NCI-H1436 (cell line): ENCODE results near the gene MRPL23.

ENCODE experiments used
- DNase-seq: peaks from one replicate; lab custom pipeline; 2025; lab: John Stamatoyannopoulos, UW

MRPL23 gene

DNA sequence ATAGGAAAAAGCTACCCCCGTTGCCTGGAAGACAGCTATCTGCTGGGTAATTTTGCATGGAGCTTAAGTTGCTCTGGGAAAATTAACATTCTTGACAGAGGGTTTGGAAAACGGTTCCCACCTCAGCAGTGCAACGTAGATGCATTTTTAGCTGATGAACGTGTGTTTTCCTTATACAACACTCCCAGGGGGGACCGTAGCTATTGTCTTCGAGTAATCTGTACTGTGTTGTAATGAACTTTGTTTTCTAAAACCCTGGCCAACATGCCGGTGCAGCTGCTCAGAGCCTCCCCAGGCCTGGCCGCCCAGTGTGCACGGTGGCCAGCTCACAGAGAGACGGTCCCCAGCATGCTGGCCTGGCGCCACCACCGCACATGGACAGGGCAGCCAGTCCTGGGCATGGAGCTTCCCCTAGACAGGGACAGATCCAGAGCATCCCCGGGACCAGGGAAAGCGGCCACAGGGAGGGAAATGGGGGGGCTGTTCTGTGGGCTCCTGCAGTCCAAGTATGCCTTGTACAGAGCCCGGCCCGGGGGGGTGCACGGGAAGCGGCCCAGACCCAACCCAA, 25.5 kb upstream of the MRPL23 start:
- no peak for DNase-seq

DNA sequence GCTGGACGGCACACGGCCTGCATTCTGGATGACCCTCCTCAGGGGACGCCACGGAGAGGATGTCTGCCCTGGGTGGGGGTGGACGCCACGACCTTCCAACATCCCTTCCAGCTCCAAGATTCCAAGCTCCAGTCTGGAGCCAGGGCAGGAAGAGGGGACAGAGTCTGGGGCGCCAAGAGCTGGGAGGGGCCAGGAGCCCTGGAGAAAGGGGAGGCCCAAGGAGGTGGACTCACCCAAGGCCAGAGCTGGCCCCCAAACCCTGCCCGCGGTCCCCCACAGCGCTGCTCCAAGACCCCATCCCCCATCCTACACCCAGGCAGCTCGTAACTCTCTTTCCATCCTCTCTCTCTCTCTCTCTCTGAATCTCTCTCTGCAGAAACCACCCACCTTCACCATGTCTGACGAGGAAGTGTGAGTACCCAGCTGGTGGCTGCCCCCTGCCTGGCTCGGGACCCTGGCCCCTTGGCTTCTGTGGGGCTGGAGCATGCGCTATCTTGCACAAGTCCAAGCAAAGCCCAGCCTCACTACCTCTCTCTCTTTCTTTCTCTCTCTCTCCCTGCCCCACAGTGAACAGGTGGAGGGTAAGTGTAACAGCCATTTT, 24.6 kb upstream of the MRPL23 start:
- DNase-seq = no peak

DNA sequence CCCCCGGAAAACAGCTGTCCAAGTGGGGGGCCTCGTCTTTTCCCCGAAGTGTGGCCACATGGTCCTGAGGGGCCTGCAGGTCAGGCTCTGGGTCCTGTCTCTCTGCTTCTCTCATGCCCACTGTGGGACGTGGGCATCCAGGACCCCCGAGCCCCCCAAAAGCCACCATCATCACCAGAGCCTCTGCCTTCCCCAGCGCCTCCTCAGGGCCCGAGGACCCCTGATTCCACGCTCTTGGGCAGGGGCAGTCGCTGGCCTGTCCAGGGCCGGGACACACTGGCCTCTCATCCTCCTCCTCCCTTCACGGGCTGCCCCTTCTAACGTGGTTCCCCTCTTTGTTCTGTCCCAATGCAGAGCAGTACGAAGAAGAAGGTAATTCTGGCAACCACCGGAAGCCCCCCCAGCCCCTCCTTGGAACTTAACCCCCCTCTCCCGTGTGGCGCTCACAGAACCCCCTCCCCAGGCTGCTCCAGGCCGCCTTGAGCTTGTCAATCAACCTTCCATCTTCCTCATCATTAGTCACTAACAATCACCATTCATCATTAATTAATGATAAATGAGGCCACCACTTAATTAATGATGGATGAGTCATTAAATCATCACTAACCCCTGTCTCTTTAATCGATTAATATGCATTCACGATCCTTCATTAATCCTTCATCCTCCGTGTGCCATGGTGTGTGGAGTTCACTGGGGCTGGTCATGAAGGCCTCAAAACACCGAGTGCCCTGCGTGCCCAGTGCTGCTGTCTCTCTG, 23.8 kb upstream of the MRPL23 start:
- DNase-seq = no peak

DNA sequence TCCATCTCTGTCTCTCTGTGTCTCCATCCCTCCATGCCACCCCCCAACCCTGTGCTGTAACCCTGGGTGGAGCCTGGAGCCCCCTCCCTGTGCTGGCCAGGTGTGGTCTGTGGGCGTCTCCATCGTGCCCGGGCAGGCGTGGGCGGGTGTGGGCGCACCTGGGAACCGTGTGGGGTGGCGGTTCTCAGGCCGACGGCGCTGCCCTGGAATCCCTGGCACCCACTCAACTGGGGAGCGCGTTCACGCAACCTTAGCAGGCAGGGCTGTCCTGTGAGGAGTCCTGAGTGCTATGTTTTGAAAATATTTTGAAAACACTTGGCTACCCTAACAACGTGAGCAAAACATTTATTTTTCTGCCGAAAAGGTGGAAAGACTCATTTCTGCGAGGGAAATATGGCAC, 23.0 kb upstream of the MRPL23 start:
- no peak for DNase-seq

DNA sequence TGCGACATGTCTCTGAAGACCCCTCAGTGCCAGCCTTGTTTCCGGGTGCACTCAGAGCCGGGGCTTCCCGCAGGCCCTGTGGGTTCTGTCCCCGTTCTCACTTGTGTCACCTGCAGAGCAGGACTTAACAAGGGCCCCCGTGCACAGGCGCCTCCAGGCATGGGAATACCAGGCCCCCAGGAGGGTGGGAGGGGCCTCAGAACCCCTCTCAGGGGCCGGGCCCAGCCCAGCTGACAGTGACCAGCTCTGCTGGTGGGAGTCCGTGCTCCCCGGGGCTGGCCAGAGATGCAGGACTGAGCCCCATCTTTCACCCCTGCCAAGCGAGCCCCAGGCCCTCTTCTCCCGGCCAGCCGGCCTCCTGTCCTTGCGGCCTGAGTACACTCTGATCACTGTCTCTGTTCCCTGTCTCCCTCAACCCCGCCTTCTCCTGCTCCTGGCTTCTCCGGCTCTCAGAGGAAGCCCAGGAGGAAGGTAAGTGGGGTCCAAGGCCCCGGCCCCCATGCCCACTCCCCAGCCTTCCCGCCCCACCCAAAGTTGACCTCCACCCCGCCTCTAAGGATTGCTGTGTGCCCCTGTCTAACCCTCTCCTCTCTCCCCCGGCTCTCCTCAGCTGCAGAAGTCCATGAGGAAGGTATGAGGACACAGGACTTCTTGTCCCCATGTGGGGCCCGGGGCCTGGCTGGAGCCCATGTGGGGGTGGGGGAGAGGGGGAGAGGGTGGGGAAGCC, 22.3 kb upstream of the MRPL23 start:
- DNase-seq = no peak

DNA sequence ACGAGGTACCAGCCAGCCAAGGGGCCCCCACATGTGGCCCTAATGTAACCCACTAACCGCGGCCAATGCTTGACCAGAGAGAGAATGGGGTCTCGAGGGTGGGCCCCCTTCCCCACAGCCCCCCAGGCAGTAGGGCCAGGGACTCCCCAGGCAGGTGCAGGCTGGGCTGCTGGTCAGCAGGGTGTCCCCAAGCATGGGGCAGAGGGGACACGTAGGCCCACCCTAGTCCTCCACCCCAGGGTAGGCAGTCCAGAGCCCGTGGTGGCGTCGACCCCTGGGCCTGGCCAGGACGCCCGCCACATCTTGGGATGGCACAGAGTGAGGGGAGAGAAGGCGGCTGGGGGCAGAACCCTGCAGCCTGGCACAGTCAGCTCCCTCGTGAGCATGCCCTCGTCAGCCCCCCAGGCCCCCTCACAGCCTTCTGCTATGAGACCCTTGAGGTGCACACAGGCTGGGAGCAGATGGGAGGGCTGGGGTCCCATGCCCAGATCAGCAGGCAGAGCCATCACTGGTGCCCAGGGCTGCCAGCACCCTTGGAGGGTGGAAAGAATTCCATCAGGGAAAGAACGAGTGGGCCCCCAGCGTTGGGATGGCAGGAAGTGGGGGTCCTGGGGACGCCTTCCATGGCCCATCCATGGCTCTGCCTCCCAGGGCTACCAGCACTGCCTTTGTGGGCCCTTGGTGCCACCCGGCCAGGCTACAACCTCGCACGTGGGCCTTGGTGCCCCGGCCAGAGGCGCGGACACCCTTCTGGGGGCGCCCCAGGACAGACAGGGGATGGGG, 21.6 kb upstream of the MRPL23 start:
- no peak for DNase-seq

DNA sequence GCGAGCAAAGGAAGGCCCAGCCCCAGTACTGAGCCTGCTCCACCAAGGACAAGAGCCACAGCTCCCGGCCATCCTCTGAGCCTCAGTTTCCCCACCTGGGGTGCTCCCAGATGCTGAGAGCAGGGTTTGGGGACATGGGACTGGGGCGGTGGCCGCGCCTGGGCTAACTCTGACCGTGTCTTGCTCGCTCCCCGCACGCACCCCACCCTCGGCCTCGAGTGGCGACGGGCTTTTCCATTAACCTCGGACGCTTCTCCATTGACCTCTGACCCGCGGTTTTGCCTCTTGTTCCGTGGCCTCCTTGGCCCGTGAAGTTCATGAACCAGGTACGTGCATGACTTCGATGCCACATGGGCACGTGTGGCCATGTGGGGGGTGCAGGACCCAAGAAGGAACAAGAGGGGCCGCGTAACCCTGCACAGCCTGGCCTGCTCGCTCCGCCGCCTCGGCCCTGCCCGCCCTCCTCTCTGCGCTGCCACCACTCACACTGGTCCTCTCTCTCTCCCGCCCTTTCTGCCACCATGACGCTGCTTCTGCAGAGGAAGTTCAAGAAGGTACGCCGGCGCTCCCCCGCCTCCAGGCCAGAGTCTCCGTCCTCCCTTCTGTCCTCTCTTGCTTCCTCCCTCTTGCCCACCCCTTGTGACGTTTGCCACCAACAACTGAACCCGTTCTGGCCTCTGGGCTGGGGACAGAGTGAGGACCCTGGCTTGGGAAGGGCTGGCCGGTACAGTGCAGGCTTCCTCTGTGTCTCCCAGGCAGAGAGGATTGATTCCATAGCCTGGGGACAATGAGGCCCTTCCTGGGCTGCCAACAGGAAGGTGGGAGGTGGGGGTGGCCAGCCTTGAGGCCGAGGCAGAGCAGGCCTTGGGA, 20.7 kb upstream of the MRPL23 start:
- DNase-seq = no peak

DNA sequence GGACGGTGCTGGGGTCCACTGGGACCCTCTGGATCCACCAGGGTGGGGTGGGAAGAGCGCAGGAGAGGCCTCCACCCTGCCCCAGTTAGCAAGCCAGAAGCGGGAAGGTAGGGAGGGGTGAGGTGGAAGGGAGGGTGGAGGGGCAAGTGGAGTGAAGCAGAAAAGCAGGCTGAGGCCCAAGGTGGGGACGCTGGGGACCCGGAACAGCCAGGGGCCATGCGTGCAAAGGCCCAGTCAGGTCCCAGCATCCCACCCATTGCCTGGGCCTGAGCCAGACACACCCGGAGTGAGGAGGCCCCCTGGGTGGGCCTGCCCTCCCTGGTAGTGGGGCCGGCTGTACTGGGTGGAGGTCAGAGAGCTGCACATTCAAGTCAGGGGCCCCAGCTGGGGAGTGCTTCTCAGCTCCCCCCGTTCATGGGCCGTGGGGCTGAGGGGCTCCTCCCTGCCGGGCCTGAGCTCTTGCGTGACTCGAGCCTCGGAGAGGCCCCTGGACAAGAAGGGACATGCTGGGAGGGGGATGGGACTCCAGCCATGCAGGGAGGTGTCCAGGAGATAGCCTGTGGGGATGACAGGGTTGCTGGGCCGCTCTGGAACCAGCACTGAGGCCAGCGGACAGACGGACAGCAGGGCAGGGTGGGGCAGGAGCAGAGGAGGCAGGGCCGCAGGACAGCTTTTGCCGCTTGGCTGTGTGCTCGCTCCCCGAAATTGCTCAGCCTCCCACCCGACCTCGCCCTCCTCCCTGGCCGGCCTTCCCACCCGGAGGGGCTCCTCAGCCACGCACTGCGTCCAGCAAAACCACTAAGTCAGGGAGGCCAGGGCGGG, 19.9 kb upstream of the MRPL23 start:
- no peak for DNase-seq

DNA sequence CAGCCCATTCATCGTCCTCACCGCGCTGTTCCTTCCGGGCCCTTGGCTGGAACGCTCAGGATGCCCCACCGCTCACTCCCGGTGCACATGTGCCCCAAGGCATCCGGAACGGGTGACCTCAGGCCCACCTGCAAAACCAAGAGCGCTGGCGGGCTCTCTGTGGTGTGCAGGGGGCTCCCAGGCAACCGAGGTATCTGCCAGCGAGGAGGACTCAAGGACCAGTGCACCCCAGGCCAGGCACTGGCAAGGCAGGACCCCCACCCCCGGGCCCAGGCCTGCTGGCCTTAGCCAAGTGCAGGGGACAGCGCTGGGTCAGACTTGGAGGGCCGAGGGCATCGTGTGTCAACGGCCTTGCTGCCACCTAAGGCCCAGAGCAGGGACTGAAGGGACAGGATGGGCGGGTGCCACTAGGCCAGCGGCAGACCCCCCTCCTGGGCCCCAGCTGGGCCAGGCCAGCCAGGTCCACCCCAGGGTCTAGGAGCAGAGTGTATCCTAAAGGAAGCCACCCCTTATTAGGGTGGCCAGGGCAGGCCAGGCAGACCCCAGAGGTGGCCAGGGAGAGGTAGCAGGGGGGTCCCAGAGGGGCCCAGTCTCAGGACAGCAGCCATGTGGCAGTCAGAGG, 19.2 kb upstream of the MRPL23 start:
- no peak for DNase-seq

DNA sequence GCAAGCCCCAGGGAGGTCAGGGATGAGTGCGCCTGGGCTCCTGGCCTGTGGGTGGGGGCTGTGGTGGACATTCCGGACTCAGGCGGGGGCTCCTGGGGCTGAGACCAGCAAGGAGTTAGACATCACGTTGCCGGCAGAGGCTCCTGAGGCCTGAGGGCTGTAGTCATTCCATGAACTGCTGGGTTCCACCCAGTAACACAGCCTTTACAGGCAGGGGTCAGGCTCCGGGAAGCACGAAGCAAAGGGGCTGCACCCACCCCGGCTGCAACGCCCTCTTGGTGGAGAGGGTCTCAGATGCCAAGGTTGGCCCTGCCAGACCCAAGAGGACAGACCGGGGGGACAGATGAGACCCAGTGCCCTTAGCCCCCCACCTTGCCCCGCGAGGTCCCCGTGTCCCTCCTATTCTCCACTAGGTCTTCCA, 18.7 kb upstream of the MRPL23 start:
- no peak for DNase-seq

DNA sequence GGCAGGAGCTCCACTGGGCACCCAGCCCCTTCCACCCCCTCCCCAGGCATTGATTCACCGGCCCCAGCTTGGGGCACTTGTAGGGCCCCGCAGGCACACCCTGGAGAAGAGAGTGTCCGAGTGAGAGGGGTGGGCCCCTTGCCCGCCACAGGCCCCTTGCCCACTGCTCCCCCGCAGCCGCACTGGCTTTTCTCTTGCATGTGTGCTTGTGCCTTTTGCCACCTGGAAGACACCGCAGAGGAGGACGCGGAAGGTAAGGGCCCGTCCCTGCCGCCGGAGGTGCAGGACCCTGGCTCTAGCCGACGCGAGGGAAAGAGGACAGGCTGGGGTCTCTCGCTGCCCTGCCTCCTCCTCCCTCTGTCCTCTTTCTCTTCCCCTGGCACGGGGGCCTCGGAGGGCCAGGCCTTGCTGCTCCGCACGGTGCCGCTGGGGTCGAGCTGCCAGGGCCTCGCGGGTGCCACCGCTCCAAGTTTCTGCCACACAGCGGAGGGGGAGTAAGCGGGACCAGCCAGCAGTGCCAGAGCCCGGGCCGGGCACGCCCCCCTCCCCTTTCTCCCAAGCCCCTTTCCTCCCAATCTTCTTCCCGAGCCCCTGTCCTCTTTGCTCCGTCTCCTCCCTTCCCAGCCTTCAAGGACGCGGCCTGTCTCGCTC, 18.1 kb upstream of the MRPL23 start:
- no peak for DNase-seq

DNA sequence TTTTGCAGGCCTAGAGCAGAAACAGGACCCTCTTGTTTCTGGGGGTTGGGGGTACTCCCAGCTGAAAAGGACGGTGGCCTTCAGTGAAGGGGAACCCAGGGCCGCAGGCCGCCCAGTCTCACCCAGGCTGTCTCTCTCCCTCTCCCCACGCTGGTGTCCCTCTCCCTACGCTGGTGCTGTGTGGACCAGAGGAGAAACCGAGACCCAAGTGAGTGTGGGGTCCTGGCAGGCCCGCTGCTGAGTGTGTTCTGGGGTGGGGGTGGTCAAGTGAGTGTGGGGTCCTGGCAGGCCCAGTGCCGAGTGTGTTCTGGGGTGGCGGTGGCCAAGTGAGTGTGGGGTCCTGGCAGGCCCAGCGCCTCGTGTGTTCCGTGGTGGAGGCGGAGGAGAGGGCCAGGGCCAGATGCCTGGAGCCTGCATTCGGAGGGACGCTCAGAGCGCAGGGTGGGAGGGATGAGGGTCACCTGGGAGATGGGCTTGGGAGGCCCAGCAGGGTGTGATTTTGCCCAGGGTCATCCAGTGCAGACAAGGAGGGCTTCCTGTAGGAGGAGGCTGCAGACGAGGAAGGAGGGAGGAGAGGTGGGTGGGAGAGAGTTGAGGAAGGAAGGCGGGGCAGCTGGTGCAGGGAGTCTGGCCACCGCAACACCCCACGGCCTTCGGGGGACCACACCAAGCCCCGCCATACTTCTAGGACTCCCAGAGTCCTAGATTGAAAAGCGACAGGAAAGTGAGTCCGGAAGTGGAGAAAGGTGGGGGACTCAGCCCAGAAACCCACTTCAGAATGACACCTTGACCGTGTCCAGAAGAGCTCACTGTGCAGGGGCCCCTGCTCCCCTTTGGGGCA, 17.3 kb upstream of the MRPL23 start:
- no peak for DNase-seq

DNA sequence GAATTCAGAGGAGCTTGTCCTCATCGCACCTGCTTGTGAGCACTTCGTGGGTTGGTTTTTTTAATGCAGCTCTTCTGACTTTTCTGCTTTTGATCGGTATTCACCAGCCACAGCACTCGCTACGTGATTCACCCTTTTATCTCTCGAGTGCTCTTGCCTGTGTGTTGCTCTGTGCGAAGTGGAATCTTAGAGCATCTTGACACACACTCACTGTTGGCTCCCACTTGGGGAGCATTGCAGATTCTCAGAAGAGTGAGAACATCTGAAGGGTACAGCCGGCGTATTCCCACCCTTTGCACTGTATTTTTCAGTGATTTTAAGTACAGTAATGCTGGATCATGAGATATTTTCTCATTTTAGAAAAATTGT, 16.7 kb upstream of the MRPL23 start:
- no peak for DNase-seq

DNA sequence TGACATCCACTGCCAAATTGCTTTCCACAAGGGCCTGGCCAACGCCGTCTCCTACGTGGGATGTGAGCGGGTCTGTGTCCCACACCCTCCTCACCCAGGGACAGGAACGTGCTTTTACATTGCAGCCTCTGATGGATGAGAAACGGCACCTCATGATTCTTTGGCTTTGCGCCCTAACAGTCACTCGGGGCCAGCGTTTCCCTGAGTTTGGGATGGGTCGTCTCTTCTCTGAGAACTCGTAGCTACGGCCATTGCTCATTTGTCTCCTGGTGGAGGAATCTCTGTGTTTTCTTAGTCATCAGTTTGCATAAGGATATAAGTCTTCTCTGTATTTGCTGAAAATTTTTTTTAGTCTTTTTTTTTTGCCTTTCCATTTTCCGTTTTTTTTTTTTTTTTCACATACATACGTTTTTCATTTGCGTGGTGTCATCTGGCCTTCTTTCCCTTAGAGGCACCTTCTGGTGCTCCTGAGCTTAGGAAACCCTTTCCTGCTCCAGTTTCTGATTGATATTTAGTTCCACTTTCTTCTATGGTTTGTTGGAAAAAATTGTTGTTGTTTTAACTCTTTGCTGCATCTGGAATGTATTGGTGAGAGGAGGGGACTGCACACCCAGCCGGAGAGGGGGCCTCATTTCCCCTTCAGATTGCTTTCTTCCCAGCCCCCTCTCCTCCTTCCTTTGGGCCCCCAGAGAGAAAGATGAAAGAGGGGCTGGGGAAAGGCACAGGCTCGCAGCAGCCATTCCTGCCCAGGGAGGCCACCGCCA, 15.6 kb upstream of the MRPL23 start:
- no peak for DNase-seq

DNA sequence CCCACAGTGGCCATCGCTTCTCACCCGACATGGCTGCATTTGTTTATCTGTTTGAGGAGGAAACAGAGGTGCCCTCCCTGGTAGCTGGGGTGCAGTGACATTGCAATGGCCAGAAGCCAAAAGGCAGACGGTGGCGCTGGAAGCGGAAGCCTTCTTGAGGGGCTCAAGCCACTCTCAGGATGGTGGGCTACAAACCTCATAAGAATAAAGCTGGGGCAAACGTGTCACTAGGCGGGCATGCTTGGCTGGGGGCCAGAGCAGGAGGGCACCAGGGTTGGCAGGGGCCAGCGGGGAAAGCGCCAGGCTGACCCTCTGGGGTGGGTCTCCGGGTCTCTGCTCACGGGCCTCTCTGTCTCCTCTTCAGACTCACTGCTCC, 15.0 kb upstream of the MRPL23 start:
- no peak for DNase-seq

DNA sequence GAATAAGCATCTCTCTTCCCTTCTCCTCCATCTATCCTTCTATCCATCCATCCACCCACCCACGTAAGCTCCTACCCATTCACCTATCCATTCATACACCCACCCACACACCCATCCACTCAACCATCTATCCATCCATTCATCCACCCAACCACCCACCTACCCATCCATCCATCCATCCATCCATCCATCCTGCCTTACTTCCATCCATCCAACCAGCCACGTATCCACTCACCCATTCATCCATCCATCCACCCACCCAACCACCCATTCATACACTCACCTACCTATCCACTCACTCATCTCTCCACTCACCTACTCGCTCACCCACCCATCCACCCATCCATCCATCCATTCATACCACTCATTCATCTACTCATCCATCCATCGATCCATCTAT, 14.5 kb upstream of the MRPL23 start:
- no peak for DNase-seq

DNA sequence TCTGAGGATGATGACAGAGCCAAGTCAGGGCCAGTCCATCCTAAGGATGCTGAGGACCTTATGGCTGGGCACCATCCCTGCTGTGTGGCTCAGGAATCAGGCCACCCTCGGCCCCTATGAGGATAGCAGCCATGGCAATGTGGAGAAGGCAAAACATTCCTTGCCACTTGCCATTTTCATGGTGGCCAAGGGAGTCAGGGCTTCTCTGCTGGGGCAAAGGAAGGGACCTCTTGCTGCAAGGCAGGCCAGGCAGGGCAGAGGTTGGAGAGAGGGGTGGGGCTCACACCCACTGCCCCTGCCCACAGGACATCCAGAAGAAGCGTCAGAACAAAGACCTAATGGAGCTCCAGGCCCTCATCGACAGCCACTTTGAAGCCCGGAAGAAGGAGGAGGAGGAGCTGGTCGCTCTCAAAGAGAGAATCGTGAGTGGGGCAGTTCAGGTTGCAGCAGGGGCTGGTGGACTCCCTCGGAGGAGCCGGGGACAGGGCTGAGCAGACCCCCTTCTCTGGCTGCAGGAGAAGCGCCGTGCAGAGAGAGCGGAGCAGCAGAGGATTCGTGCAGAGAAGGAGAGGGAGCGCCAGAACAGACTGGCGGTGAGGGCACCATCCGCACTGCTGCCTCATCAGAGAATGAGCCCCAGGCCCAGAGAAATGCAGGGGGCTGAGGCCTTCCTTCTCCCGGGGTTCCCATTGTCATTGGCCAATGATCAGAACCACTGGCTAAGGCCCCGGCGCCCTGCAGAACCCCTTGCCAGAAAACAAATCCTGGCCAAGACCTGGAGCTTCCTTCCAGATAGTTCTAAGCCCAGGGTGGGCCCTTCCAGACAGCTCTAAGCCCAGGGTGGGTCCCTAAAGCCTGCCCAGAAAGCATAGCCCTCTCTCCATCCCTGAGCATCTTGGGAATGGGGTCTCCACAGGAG, 13.5 kb upstream of the MRPL23 start:
- DNase-seq = no peak
